Measurements from ENCODE around the gene AOC2. TPM values are rescaled to one million over a fixed set of nuclear protein-coding genes. Genes with fewer than 3 reads are reported as not detected.

The AOC2 gene
- total RNA-seq, 2 donors from 2014 or later = 8.8 to 11.5 TPM

- no peak overlapping the region for H3K4me3 Mint-ChIP-seq
- H3K9me3 Mint-ChIP-seq = no peaks in the 10 kb centered on the region
- H3K4me1 Mint-ChIP-seq (ENCODE audit: low read depth) = no peaks in the 10 kb centered on the region
- H3K36me3 Mint-ChIP-seq (ENCODE audit: insufficient read depth in 2 of 2) = peaks cover 8 to 17% of the 10 kb centered on the region in 2 donors
- no peaks in the 10 kb centered on the region for H3K27me3 Mint-ChIP-seq (ENCODE audit: low read depth)
- DNase-seq (no peak), ATAC-seq (replicated peaks in 1 of 2) (no peak)
- H3K27ac Mint-ChIP-seq = no peak overlapping the region
Observed at GRCh38 chr17:42809250-42809649, 35.1 kb upstream of the AOC2 start.

DNA sequence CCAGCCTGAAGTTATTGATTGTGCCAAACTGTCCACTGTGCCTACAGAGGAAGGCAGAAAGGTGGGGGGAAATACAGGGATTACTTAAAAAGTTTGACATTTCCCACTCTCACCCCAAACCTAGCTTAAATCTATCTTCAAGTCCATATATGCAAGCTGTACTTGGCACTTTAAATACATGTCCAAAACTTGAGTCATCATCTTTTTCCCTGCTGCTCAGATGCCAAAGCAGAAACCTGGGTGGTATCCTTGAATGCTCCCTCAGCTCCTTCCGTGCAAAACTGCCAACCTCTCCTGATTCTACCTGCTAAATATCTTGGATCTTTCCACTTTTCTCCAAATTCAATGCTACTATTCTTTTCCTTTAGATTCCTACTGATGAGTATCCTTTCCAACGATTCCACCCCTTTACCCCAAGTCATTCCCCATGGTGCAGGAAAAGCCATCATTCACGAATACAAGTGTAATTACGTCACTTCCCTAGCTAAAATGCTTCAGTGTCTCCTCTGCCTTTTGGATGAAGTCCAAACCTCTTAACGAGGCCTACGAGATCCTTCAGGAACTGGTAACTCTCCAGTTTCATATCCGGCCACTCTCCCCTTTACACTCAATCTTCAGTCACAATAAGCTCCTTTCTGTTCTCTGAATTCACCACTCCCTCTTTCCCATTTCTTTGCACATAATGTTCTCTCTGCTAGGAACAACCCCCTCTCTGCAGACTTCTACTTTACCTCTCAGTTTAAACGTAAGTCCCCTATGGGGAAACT is 29.6 kb upstream of the AOC2 start:
- no peaks in the 10 kb centered on the region for H3K27me3 Mint-ChIP-seq (ENCODE audit: low read depth)
- DNase-seq = no peak
- peaks cover 19 to 41% of the 10 kb centered on the region in 2 donors for H3K36me3 Mint-ChIP-seq (ENCODE audit: insufficient read depth in 2 of 2)
- H3K4me1 Mint-ChIP-seq (ENCODE audit: low read depth) = no peaks in the 10 kb centered on the region
- no peaks in the 10 kb centered on the region for H3K9me3 Mint-ChIP-seq
- H3K27ac Mint-ChIP-seq = no peak overlapping the region
- no peak for ATAC-seq (replicated peaks in 1 of 2)
- no peak overlapping the region for H3K4me3 Mint-ChIP-seq

- H3K4me3 Mint-ChIP-seq = no peak overlapping the region
- ATAC-seq (replicated peaks in 1 of 2) = no peak
- H3K36me3 Mint-ChIP-seq (ENCODE audit: insufficient read depth in 2 of 2) = peaks cover 15 to 43% of the 10 kb centered on the region in 2 donors
- no peak overlapping the region for H3K27ac Mint-ChIP-seq
- H3K9me3 Mint-ChIP-seq = no peaks in the 10 kb centered on the region
- no peaks in the 10 kb centered on the region for H3K27me3 Mint-ChIP-seq (ENCODE audit: low read depth)
- DNase-seq = no peak
- peaks cover 13% of the 10 kb centered on the region for H3K4me1 Mint-ChIP-seq (ENCODE audit: low read depth)
Observed at GRCh38 chr17:42817866-42818265, 26.5 kb upstream of the AOC2 start.

DNA sequence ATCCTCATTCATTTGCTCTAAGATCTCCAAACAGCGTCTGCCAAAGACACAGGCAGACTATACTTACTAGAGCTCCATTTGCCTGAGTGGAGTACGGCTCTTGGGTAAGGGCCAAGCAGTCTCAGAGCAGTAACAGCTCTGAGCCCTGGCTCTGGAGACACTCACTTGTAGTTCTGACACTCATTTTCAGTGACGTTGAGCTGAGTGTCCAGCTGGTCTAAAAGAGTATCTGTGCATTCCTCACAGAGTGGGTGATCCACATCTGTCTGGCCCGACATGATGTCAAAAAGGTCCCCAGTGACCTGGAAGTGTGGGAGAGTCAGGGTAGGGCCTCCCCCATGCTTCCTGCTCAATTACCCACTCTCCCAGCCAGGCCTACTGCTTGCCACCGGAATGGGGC is 26.0 kb upstream of the AOC2 start:
- Mint-ChIP-seq H3K27me3 (ENCODE audit: low read depth) (no peaks in the 10 kb centered on the region), H3K27ac (no peak overlapping the region), H3K4me1 (ENCODE audit: low read depth) (peaks cover 14% of the 10 kb centered on the region), H3K36me3 (ENCODE audit: insufficient read depth in 2 of 2) (peaks cover 15 to 43% of the 10 kb centered on the region in 2 donors), H3K4me3 (no peak overlapping the region), H3K9me3 (no peaks in the 10 kb centered on the region)
- no peak for ATAC-seq (replicated peaks in 1 of 2)
- DNase-seq = no peak

DNA sequence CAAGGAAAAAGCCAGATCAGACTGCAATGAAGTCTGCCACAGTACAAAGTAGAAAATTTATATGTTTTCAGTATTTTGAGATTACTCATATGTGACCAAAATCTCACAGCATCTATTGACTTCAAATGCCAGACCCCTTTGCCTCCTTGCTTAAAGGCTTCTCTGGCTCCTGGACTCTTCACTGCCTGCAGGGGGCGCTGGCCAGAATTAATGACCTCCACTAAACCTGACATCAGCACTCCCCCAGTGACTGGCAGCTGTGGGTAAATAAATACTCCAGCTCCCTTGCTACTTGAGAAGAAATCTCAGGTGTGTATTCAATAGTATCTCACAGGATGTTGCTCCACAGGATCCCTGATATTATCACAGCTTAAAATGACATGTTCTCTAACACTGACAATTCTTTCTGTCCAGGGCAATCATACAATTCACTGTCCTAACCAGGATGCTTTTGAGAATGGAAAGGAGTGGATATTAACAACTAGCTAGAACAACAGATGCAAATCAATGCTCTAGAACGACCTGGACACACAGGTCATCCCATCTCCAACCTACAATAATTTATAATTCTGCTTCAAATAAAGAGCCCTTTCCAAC is 24.3 kb upstream of the AOC2 start:
- Mint-ChIP-seq H3K4me3 (no peak overlapping the region), H3K4me1 (ENCODE audit: low read depth) (peaks cover 20% of the 10 kb centered on the region), H3K36me3 (ENCODE audit: insufficient read depth in 2 of 2) (peaks cover 10 to 37% of the 10 kb centered on the region in 2 donors), H3K9me3 (no peaks in the 10 kb centered on the region), H3K27me3 (ENCODE audit: low read depth) (no peaks in the 10 kb centered on the region), H3K27ac (no peak overlapping the region)
- ATAC-seq (replicated peaks in 1 of 2) (peak; percentile 27 to 33), DNase-seq (peak; percentile 73 to 77)

- H3K4me1 Mint-ChIP-seq (ENCODE audit: low read depth) = peaks cover 20% of the 10 kb centered on the region
- no peak overlapping the region for H3K27ac Mint-ChIP-seq
- ATAC-seq (replicated peaks in 1 of 2) = no peak
- no peak overlapping the region for H3K4me3 Mint-ChIP-seq
- no peaks in the 10 kb centered on the region for H3K9me3 Mint-ChIP-seq
- peaks cover 5 to 32% of the 10 kb centered on the region in 2 donors for H3K36me3 Mint-ChIP-seq (ENCODE audit: insufficient read depth in 2 of 2)
- no peaks in the 10 kb centered on the region for H3K27me3 Mint-ChIP-seq (ENCODE audit: low read depth)
- DNase-seq = no peak
Observed at GRCh38 chr17:42821176-42821575, 23.2 kb upstream of the AOC2 start.

DNA sequence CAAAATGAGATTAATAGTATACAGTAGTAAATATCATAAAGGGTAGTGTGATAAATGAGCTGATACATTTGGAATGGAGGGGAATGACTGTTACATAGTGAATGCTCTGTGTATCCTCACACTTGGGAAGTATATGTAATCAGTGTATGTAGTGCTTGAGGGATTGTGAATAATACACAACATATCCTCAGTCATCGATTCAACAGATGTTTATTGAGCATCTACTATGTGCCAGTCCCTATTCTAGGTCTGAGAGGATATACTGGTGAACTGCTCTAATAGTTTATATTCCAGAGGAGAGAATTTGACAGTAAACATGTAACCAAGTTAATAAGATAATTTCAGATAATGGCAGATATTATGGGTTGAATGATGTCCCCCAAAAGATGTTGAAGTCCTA is 16.9 kb upstream of the AOC2 start:
- Mint-ChIP-seq H3K4me3 (no peak overlapping the region), H3K4me1 (ENCODE audit: low read depth) (peaks cover 18% of the 10 kb centered on the region), H3K36me3 (ENCODE audit: insufficient read depth in 2 of 2) (peaks cover 3% of the 10 kb centered on the region in 2 donors), H3K27me3 (ENCODE audit: low read depth) (peaks cover 11% of the 10 kb centered on the region), H3K9me3 (no peaks in the 10 kb centered on the region), H3K27ac (no peak overlapping the region)
- ATAC-seq (replicated peaks in 1 of 2) = no peak
- DNase-seq = no peak

GRCh38 chr17:42830971-42831370 is 13.4 kb upstream of the AOC2 start:
- H3K27ac Mint-ChIP-seq = no peak overlapping the region
- H3K4me1 Mint-ChIP-seq (ENCODE audit: low read depth) = peaks cover 28% of the 10 kb centered on the region
- DNase-seq = no peak
- peaks cover 11% of the 10 kb centered on the region for H3K27me3 Mint-ChIP-seq (ENCODE audit: low read depth)
- H3K36me3 Mint-ChIP-seq (ENCODE audit: insufficient read depth in 2 of 2) = peaks cover 2 to 3% of the 10 kb centered on the region in 2 donors
- no peak for ATAC-seq (replicated peaks in 1 of 2)
- H3K4me3 Mint-ChIP-seq = no peak overlapping the region
- H3K9me3 Mint-ChIP-seq = no peaks in the 10 kb centered on the region

DNA sequence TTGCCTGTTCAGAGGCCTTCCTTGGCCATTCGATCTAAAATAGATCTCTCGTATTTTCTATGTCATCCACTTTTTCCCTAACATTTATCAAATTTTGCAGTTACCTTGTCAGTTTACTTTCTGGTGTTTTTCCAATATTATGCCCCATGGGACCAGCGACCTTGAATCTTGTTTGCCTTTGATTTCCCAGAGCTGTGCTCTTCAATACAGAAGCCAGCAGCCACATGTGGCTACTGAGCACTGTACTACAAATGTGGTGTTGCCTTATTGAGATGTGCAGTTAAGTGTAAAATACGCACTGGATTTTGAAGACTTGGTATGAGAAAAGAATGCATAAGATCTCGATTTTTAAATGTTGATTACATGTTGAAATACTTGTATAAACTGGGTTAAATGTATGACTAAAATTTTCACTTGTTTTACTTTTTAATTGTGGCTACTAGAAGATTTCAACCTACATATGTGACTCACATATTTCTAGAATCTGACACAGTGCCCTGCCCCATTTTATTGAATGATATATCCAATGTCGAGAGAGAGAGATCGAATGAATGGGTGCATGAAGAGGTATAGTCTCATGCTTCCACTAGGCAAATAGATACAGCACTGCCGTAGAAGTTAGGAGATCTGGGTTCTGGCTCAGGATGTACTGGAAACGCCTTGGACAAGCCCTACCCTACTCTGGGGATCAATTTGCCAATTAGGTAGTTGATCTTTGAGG is 12.0 kb upstream of the AOC2 start:
- DNase-seq (no peak), ATAC-seq (replicated peaks in 1 of 2) (peak; percentile 28 to 32)
- Mint-ChIP-seq H3K4me1 (ENCODE audit: low read depth) (peaks cover 34% of the 10 kb centered on the region), H3K27ac (peak overlapping the region; percentile 93), H3K4me3 (peak overlapping the region; percentile 90 to 92), H3K36me3 (ENCODE audit: insufficient read depth in 2 of 2) (peaks cover 3 to 10% of the 10 kb centered on the region in 2 donors), H3K9me3 (no peaks in the 10 kb centered on the region), H3K27me3 (ENCODE audit: low read depth) (peaks cover 9% of the 10 kb centered on the region)

- ATAC-seq (replicated peaks in 1 of 2) = peak; percentile 94 to 95
- Mint-ChIP-seq H3K4me3 (peak within 1 kb of the TSS; percentile 90 to 92), H3K27me3 (ENCODE audit: low read depth) (peaks cover 1% of the 10 kb centered on the region), H3K36me3 (ENCODE audit: insufficient read depth in 2 of 2) (peaks cover 3 to 13% of the 10 kb centered on the region in 2 donors), H3K4me1 (ENCODE audit: low read depth) (peaks cover 39% of the 10 kb centered on the region), H3K27ac (peak within 1 kb of the TSS; percentile 93), H3K9me3 (no peaks in the 10 kb centered on the region)
- peak; percentile 91 to 94 for DNase-seq
Observed at GRCh38 chr17:42832934-42833766, 11.2 kb upstream of the AOC2 start, which contains the start of gene PSME3. PSME3 (plus strand) TSS chr17:42833397; CDS start chr17:42833632, 235 bp downstream.

DNA sequence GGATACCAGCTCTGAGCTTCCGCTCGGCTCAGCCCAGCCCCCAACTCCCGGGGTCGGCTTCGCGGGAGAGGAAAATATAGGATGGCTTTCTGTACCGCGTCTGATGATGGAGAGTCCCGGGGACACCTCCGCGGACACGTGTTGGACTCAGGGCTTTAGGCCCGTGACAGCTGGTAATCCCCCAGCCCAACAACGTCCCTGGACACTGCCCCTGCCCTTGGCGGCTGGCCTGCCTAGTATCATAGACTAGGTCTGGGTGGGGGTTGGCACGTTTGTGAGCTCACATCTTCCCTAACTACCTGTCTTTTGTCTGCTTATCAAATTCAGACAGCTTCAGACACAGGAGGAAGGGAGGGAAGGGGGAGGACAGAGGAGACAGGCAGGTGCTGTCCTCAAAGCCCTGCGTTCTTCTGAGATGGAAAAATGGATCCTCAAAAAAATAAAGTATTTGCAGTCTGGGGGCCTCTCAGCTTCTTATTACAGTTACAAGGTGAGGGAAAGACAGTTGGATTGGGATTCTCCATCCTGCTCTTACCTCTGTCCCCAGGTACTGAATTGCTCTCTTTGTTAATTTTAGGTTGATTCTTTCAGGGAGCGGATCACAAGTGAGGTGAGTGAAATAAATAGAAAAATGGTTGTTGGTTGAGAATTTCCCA is 10.5 kb upstream of the AOC2 start:
- Mint-ChIP-seq H3K27me3 (ENCODE audit: low read depth) (no peaks in the 10 kb centered on the region), H3K9me3 (no peaks in the 10 kb centered on the region), H3K36me3 (ENCODE audit: insufficient read depth in 2 of 2) (peaks cover 7 to 16% of the 10 kb centered on the region in 2 donors), H3K27ac (peak overlapping the region; percentile 85), H3K4me1 (ENCODE audit: low read depth) (peaks cover 39% of the 10 kb centered on the region), H3K4me3 (peak overlapping the region; percentile 90 to 92)
- ATAC-seq (replicated peaks in 1 of 2) (no peak), DNase-seq (peak in 1 of 2 donors; percentile 7)

DNA sequence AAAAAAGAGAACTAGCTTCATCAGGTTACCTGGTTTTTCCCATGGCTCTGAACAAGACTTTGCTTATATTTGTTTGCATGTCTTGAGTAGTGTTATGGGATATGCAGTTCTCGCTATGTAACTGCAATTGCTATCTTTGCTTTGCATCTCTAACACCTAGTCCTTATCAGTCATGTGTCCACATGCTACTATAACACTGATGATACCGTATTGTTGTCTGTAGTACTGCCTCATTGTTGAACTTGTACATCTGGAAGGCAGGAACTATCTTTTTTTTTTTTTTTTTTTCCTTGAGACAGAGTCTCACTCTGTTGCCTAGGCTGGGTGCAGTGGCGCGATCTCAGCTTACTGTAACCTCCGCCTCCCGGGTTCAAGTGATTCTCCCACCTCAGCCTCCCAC is 8.6 kb upstream of the AOC2 start:
- peaks cover 10 to 22% of the 10 kb centered on the region in 2 donors for H3K36me3 Mint-ChIP-seq (ENCODE audit: insufficient read depth in 2 of 2)
- H3K4me1 Mint-ChIP-seq (ENCODE audit: low read depth) = peaks cover 39% of the 10 kb centered on the region
- no peak overlapping the region for H3K4me3 Mint-ChIP-seq
- ATAC-seq (replicated peaks in 1 of 2) = no peak
- H3K27ac Mint-ChIP-seq = no peak overlapping the region
- no peak for DNase-seq
- no peaks in the 10 kb centered on the region for H3K27me3 Mint-ChIP-seq (ENCODE audit: low read depth)
- H3K9me3 Mint-ChIP-seq = no peaks in the 10 kb centered on the region

Data from activated T-cell treated with anti-CD3 and anti-CD28 coated beads, Interleukin-2, amount 50 U/mL, for 72 hours (primary cell).